CD4-positive, alpha-beta T cell (primary cell): ENCODE results near the gene MT1HL1. TPM values are rescaled to one million over a fixed set of nuclear protein-coding genes. Genes with fewer than 3 reads are reported as not detected.

Experiments
- ATAC-seq: fragments of 200-7000 bp; cut with Tn5 transposase; one replicate; pipeline ENCODE4 v1.10.0; 2022; ENCODE audit warnings: mild to moderate bottlenecking; ENCODE audit not compliant: poor library complexity
- CTCF ChIA-PET: fragments of 350-600 bp; sonication (Branson Sonifier 250); formaldehyde crosslinking; loops from one replicate; lab custom pipeline; 2021; ENCODE audit warnings: antibody characterized with exemption, inconsistent platforms; lab: Charles Lee
- POLR2A ChIA-PET: fragments of 350-600 bp; sonication (Branson Sonifier 250); formaldehyde crosslinking; loops from one replicate; lab custom pipeline; 2021; ENCODE audit warnings: antibody characterized with exemption, inconsistent platforms; lab: Charles Lee
- DNase-seq, 14 experiments: peaks; one replicate each; pipeline ENCODE4 v3.0.0-alpha.2; 2013 to 2020; ENCODE audit warnings: mixed read lengths in 2 of 14
- H3K27ac ChIP-seq, 2 donors: one replicate each; pipeline versions ENCODE4 v1.5.1 to v1.7.0; 2013; ENCODE audit warnings: low read length in 2 of 2, low read depth in 1 of 2, mild to moderate bottlenecking in 1 of 2
- H3K27me3 ChIP-seq, 2 experiments: 1 replicate in 1 of 2; 2 replicates in 1 of 2; pipeline versions ENCODE4 v1.6.1 to v1.7.0; 2013; ENCODE audit warnings: low read length in 2 of 2, control low read depth in 1 of 2, mild to moderate bottlenecking in 1 of 2, moderate library complexity in 1 of 2; ENCODE audit not compliant: insufficient read depth in 2 of 2, control insufficient read depth in 1 of 2
- H3K36me3 ChIP-seq: one replicate; pipeline ENCODE4 v1.6.1; 2013; ENCODE audit warnings: low read length, control low read depth; ENCODE audit not compliant: insufficient read depth
- H3K4me1 ChIP-seq: one replicate; pipeline ENCODE4 v1.6.1; 2013; ENCODE audit warnings: low read length, control low read depth; ENCODE audit not compliant: insufficient read depth
- H3K4me3 ChIP-seq: one replicate; pipeline ENCODE4 v1.5.1; 2013; ENCODE audit warnings: mild to moderate bottlenecking, low read length, moderate library complexity
- H3K9me3 ChIP-seq, 2 experiments: 1 replicate in 1 of 2; 2 replicates in 1 of 2; pipeline versions ENCODE4 v1.6.1 to v1.7.0; 2013; ENCODE audit warnings: low read length in 2 of 2, mild to moderate bottlenecking in 2 of 2, control low read depth in 1 of 2, moderate library complexity in 1 of 2; ENCODE audit not compliant: control insufficient read depth in 1 of 2, insufficient read depth in 1 of 2
- H3K27ac Mint-ChIP-seq: one replicate; pipeline ENCODE4 v1.8.0; 2020; ENCODE audit warnings: mixed read lengths
- H3K27me3 Mint-ChIP-seq: one replicate; pipeline ENCODE4 v1.8.0; 2021; ENCODE audit warnings: mixed read lengths
- H3K36me3 Mint-ChIP-seq: one replicate; pipeline ENCODE4 v1.8.0; 2021; ENCODE audit warnings: low read depth, mixed read lengths
- H3K4me1 Mint-ChIP-seq: one replicate; pipeline ENCODE4 v1.8.0; 2021; ENCODE audit warnings: low read depth, mixed read lengths
- H3K4me3 Mint-ChIP-seq: one replicate; pipeline ENCODE4 v1.8.0; 2020; ENCODE audit warnings: mild to moderate bottlenecking, mixed read lengths
- H3K9me3 Mint-ChIP-seq: one replicate; pipeline ENCODE4 v1.8.0; 2020; ENCODE audit warnings: mixed read lengths
- intact Hi-C, 2 experiments: fragments of 100-400 bp; cut with DNase I in 1 of 2; cut with micrococcal nuclease in 1 of 2; formaldehyde crosslinking; loops; one replicate each; pipeline versions ENCODE4 v1.15.1 to v1.9.0; 2023 to 2025; cut with DNase I, micrococcal nuclease
- total RNA-seq, 174 experiments: library from RNA in 2 of 174; stranded (reverse) in 2 of 174; gene quantifications; one replicate each; pipeline ENCODE4 v1.2.3 and lab custom pipeline; 2021 to 2026
- TF ChIP-seq, protein P1 (sequence below): fragments of 200-600 bp; IDR thresholded peaks from one replicate; pipeline ENCODE4 v1.8.0; 2022; ENCODE audit warnings: antibody characterized with exemption, mild to moderate bottlenecking

Gene MT1HL1
- total RNA-seq, 2 experiments from 2014 or later, result not detected

DNA sequence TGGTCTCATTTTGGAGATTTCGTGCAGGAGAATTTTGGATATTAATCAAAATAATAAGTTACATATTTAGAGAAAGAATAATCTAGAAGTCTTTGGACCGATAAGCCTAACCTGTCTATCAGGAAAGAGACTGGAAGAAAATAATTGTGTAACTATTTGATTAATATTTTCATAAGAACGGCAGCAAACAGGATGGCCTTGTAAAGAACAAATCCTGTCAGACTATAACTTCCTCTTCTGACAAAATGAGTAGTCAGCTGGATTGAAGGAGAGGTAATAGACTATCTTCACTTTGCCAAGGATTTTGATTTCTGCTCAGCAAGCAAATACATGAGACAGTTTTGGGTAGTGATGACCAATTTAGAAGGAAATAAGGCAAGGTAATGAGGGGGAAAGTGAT lies 25.0 kb upstream of the MT1HL1 start:
- ATAC-seq (no peak), DNase-seq (no peak)
- Mint-ChIP-seq H3K36me3 (no peaks in the 10 kb centered on the region), H3K4me3 (no peak overlapping the region), H3K27ac (no peak overlapping the region), H3K9me3 (no peaks in the 10 kb centered on the region), H3K27me3 (peaks cover 33% of the 10 kb centered on the region), H3K4me1 (no peaks in the 10 kb centered on the region)
- H3K36me3 ChIP-seq, result no peaks in the 10 kb centered on the region
- TF ChIP-seq, protein P1, sequence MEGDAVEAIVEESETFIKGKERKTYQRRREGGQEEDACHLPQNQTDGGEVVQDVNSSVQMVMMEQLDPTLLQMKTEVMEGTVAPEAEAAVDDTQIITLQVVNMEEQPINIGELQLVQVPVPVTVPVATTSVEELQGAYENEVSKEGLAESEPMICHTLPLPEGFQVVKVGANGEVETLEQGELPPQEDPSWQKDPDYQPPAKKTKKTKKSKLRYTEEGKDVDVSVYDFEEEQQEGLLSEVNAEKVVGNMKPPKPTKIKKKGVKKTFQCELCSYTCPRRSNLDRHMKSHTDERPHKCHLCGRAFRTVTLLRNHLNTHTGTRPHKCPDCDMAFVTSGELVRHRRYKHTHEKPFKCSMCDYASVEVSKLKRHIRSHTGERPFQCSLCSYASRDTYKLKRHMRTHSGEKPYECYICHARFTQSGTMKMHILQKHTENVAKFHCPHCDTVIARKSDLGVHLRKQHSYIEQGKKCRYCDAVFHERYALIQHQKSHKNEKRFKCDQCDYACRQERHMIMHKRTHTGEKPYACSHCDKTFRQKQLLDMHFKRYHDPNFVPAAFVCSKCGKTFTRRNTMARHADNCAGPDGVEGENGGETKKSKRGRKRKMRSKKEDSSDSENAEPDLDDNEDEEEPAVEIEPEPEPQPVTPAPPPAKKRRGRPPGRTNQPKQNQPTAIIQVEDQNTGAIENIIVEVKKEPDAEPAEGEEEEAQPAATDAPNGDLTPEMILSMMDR, result no peak
- peaks cover 0 to 5% of the 10 kb centered on the region in 2 experiments for H3K27me3 ChIP-seq
- intact Hi-C loops, result no loop called here
- no peaks in the 10 kb centered on the region for H3K4me1 ChIP-seq
- H3K27ac ChIP-seq, result no peak overlapping the region
- no peak overlapping the region for H3K4me3 ChIP-seq
- H3K9me3 ChIP-seq, result no peaks in the 10 kb centered on the region
- ChIA-PET POLR2A (no interaction called here), CTCF (no interaction called here)

DNA sequence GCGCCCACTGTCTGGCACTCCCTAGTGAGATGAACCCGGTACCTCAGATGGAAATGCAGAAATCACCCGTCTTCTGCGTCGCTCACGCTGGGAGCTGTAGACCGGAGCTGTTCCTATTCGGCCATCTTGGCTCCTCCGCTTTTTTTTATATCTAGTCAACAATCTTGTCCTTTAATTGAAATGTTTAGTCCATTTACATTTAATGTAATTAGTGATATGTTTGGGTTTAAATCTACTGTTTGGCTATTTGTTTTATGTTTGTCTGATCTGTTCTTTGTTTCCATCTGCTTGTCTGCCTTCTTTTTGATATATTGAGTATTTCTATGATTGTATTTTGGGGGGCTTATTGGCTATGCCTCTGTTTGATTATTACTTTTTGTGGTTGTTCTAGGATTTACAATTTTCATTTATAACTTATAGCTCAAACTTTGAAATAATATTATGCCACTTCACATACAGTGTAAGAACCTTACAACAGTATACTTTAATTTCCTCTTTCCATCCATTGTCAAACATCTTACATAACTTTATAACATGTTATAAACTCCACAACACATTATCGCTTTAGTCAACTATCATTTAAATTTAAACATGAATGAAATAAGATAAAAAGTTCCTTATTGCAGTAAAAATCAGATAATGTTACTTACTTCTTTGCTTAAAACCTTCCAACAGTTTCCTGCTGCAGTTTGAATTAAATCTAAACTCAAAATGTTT lies 21.3 kb upstream of the MT1HL1 start:
- intact Hi-C loops, result no loop called here
- ATAC-seq (no peak), DNase-seq (no peak)
- no peaks in the 10 kb centered on the region for H3K4me1 ChIP-seq
- Mint-ChIP-seq H3K36me3 (no peaks in the 10 kb centered on the region), H3K4me3 (no peak overlapping the region), H3K9me3 (no peaks in the 10 kb centered on the region), H3K27ac (no peak overlapping the region), H3K4me1 (no peaks in the 10 kb centered on the region), H3K27me3 (peaks cover 16% of the 10 kb centered on the region)
- ChIA-PET POLR2A (no interaction called here), CTCF (no interaction called here)
- H3K27me3 ChIP-seq, result no peaks in the 10 kb centered on the region
- H3K4me3 ChIP-seq, result no peak overlapping the region
- no peak overlapping the region for H3K27ac ChIP-seq
- TF ChIP-seq, protein P1, result no peak
- no peaks in the 10 kb centered on the region for H3K36me3 ChIP-seq
- H3K9me3 ChIP-seq, result no peaks in the 10 kb centered on the region

- H3K36me3 ChIP-seq, result no peaks in the 10 kb centered on the region
- ATAC-seq, result no peak
- no peaks in the 10 kb centered on the region for H3K36me3 Mint-ChIP-seq
- H3K27me3 ChIP-seq, result no peaks in the 10 kb centered on the region
- peaks cover 6% of the 10 kb centered on the region for H3K27me3 Mint-ChIP-seq
- no peaks in the 10 kb centered on the region for H3K4me1 Mint-ChIP-seq
- ChIA-PET CTCF (no interaction called here), POLR2A (no interaction called here)
- TF ChIP-seq, protein P1, result no peak
- no peak for DNase-seq
- no peak overlapping the region for H3K27ac ChIP-seq
- H3K4me3 Mint-ChIP-seq, result no peak overlapping the region
- H3K4me3 ChIP-seq, result no peak overlapping the region
- H3K9me3 ChIP-seq, result no peaks in the 10 kb centered on the region
- H3K4me1 ChIP-seq, result no peaks in the 10 kb centered on the region
- intact Hi-C loops, result no loop called here
- H3K27ac Mint-ChIP-seq, result no peak overlapping the region
- no peaks in the 10 kb centered on the region for H3K9me3 Mint-ChIP-seq
Measured at GRCh38 chr1:237018896-237019295, 14.7 kb upstream of the MT1HL1 start.
